ENCODE data around the gene PKD1L1.
"Not testable (repeated sequence)": the region's sequence is repeated elsewhere in the genome, so short reads cannot be mapped to it uniquely, and the experiment has no call there.

Gene PKD1L1

DNA sequence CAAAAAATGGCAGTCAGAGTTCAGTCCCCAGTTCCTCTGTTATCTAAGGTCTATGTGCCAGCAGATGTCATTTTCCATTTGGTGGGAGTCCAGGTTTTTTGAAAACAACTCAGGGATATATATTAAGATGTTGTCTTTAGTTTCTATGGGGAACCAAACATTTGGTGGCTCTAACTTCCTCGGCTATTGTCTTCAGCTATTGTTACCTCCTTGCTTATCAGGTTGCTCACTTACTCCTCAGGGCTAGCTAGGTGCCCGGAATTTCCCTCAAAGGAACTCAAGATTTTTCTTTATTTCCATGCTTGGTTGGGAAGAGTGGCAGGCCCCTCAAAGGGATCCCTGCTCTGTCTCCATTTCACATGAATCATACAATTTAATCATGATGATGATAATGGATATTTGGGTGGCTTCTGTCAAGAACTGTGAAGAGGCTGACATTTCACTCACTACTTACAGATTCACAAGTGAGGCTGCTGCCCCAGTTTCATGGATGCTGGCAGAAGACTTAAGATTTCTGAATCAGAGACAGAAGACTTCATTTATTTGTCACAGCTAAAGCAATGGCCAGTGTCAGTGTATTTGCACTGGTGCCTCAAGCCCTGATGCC is 182.8 kb downstream of the PKD1L1 start:
- no peak for DNase-seq (ENCODE audit: low spot score)

GRCh38 chr7:47764746-47765145 is 183.5 kb downstream of the PKD1L1 start:
- DNase-seq (ENCODE audit: low spot score): no peak

DNA sequence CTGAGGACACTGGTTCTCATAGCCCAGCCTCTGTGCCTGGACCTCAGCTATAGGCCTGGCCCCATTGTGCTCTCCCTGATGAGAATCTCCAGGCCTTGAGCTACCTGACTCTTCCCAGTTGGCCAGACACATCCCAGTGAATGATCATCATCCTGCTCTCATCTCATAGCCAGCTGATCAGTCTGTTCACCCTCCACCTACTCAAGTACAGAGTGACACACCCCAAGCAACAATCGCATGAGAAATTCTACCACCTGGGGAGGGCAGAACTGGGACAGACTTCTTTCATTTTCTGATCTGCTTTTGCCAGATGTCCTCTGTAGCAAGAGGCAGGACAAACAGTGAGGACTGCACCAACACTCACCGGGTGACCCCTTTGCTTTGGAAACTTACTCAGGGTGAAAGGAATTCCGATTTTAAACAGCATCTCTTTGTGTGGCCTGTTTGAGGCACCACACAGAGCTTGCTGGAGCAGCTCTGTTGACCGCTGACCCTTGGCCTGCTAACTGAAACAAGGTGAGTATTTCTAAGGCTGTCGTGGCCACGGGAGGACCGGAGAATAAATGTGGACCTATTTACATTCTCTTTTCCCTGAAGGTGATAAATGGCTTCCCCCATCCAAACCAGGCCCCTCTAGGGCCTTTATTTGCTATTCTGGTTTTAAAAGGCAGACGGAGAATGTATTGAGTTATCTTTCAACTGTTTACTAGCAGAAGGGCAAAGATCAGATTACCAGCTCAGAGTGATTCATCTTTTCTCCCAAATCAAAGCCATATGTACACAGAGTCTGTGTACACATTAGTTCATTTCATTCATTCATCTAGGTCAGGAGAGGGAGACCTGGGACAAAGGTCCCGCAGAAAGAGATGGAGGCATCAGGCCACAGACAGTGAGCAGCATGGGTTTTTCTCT is 184.9 kb downstream of the PKD1L1 start:
- peak; percentile 88 for DNase-seq (ENCODE audit: low spot score)

DNA sequence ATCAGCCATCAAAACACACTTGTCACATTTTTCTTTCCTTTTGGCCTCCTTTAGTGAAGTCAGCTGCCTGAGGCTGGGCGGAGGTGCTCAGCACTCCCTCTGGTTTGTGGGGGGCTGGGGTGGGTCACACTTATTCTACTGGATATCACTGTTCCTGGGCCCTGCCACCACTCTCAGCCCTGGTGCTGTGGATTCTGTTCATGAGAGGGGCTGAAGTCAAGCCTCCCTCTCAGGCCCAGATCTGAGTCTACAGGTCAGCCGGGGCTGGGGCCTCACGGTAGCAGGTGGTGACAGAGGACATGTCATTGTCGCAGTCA is 185.6 kb downstream of the PKD1L1 start:
- DNase-seq (ENCODE audit: low spot score): no peak

DNA sequence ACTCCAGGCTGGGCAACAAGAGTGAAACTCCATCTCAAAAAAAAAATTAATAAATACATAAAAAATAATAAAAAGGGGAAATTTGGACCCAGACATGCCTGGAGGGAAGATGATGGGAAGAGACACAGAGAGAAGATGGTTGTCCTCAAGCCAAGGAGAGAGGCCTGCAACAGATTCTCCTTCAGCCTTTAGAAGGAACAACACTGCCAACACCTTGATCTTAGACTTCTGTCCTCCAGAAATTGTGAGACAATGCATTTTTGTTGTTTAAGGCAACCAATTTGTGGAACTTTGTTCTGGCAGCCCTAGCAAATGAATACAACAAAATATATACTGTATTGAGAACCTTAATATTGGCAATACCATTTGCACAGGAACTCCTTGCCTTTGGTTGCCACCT is 186.1 kb downstream of the PKD1L1 start:
- no peak for DNase-seq (ENCODE audit: low spot score)

GRCh38 chr7:47759056-47759706 is 189.1 kb downstream of the PKD1L1 start:
- no peak for DNase-seq (ENCODE audit: low spot score)

GRCh38 chr7:47758546-47758945 is 189.7 kb downstream of the PKD1L1 start:
- DNase-seq (ENCODE audit: low spot score): no peak

DNA sequence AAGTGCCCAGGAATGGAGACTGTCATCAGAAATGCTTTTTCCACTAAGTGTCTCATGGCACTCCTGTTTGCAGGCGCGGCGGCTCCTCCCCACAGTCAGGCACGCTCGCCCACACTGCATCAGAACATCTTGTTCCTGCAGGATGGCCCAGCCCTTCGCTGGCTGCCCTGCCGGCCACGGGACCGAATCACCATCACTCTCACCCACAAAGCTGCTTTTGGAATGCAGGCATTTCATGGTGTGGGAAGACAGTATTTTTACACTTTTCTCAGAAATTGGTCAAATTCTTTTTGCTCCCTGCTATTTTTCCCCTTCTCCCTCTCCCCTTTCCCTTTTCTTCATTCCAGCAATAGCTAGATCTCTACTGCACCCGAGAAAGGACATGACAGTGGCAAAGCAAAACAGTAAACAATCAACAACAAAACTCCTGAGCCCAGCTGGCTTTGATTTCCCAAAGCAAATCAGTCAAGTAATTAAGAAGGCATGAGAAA is 190.3 kb downstream of the PKD1L1 start:
- no peak for DNase-seq (ENCODE audit: low spot score)

DNA sequence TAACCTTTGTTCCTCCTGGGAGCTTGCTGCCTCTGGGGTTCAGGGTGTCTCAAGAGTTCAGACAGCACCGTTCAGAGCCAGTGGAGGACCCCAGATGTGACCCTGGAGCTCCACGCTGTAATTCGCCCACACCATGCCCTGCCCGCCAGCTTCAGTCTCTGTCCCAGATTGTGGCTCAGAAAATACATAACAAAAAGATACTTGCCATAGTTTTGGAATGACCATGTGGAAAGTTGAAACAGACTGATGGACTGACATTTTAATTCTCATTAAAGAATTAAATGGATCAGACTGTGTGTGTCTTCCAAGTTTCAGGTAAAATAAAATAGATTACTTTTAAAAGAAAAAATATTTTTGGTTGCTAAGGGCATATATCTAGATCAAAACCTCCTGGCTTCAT is 191.6 kb downstream of the PKD1L1 start:
- no peak for DNase-seq (ENCODE audit: low spot score)

GRCh38 chr7:47755248-47755647 is 193.0 kb downstream of the PKD1L1 start:
- DNase-seq (ENCODE audit: low spot score): no peak

- not testable (repeated sequence) for DNase-seq (ENCODE audit: low spot score)
Measured at GRCh38 chr7:47751724-47752123, 196.5 kb downstream of the PKD1L1 start.

DNA sequence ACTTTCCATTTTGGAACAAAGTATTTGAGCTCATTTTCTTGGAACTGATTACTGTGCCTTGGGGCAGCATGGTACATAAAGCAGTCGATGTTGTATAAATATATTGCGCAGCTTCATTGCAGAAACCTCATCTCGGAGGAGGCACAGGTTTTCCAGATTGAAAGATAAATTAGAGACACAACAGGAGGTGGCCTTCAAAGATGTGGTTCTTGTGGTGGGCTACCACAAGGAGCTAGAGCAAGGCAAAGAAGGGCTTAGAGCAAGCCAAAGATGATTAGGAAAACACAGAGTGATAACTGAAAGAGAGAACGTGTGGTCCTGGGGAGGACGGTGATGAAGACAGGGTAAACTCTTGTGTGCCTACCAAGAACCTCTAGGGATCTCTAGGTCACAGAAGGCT is 197.2 kb downstream of the PKD1L1 start:
- DNase-seq (ENCODE audit: low spot score): no peak

- DNase-seq (ENCODE audit: low spot score): no peak
Measured at GRCh38 chr7:47748041-47748440, 200.2 kb downstream of the PKD1L1 start.

DNA sequence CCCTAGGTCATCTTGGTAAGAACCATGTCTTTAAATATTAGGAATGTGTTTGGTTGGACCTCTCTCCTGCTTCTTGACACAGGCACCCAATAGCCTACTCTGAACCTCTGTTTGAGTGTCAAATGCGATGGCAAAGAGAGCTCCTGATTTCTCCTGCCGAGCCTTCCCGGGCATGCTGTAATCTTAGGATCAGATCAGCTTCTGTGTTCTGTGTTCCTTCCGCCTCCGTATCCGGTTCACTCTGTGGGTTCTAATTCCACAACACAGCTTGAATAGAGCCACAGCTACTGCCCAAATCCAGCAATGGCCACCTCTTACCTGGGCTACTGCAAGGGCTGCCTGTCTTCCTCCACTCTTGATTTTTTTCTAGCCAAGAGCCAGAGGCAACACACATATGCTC is 201.1 kb downstream of the PKD1L1 start:
- no peak for DNase-seq (ENCODE audit: low spot score)

GRCh38 chr7:47746468-47746867 is 201.8 kb downstream of the PKD1L1 start:
- no peak for DNase-seq (ENCODE audit: low spot score)

DNA sequence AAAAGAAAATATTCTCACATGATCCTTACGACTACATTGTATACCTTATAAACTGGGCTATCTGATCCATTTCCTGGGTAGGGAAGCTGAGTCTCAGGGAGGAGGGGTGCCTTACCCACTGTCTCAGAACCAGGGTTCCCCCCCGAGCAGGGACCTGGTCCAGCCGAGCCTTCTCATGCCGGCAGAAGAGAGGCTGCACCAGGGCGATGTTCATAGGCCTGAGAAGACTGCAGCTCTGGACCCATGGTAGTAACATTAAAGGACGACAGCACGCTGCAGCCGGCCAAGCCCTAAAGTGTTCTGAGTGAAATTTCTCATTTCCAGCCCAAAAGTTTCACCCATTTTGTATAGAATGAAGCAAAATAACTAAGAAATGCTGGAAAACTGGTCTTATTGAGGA is 203.4 kb downstream of the PKD1L1 start:
- no peak for DNase-seq (ENCODE audit: low spot score)

GRCh38 chr7:47743965-47744591 is 204.2 kb downstream of the PKD1L1 start:
- no peak for DNase-seq (ENCODE audit: low spot score)

GRCh38 chr7:47741984-47742383 is 206.3 kb downstream of the PKD1L1 start:
- DNase-seq (ENCODE audit: low spot score): no peak

GRCh38 chr7:47739891-47740290 is 208.4 kb downstream of the PKD1L1 start:
- DNase-seq (ENCODE audit: low spot score): no peak

GRCh38 chr7:47739301-47739875 is 208.9 kb downstream of the PKD1L1 start:
- no peak for DNase-seq (ENCODE audit: low spot score)

DNA sequence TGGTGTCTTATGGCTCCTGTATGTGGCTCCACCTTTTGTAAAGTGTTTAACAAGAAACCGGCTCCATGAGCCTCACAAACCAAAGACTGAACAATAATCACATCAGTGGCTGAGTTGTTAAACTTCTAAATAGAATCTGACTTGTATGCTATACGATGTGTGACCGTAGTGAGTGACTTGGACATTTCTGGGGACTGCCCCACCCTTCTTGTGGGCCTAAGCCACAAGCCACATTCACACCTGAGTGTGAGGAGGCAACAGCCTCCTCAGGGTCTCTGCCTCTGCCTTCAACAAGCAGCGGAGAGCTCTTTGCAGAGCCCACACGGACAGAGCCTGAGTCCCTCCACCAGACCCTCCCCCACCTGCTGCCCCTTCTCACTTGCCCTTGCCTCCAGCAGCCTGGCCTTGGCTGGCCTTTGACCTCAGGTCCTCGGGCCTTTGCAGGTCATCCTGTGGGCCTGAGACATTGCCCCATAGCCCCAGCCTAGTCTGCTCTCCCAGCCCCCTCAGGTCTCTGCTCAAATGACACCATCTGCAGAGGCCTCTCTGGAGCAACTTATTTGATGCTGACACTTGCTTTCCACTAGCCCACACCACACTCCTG is 209.6 kb downstream of the PKD1L1 start:
- no peak for DNase-seq (ENCODE audit: low spot score)

DNA sequence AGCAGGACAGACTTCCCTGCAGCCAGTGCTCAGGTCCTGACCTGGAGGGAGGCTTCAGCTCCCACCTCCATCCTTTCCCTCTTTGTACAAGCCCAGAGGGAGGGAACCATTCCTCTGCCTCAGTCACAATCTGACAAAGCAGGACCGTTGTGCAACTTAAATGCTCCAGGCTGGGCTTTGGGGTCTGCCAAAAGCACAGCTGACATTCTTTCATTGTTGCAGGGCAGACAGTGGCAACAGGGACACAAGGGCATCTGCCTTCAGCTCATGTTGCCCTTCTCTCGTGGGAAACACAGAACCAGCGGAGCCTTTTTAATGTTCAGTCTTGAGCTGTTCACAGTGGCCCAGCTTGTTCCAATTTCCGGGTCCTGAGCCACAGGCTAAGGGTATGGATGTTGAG is 210.7 kb downstream of the PKD1L1 start:
- DNase-seq (ENCODE audit: low spot score): no peak

Data from LoVo (cell line).